Breast epithelium (tissue), 3 donors: ENCODE data around the gene PSMD13.

Source experiments
- POLR2AphosphoS5 ChIP-seq, 3 donors: sonication (generic); formaldehyde crosslinking; IDR thresholded peaks; one replicate each; pipeline ENCODE4 v1.6.1; 2017; ENCODE audit warnings: antibody characterized with exemption in 3 of 3
- TF ChIP-seq, protein P1 (sequence below), 3 donors: fragments of 450-650 bp; IDR thresholded peaks; one replicate each; pipeline ENCODE4 v1.5.1; 2016 to 2017; ENCODE audit warnings: antibody characterized with exemption in 3 of 3, mild to moderate bottlenecking in 3 of 3, moderate library complexity in 3 of 3

DNA sequence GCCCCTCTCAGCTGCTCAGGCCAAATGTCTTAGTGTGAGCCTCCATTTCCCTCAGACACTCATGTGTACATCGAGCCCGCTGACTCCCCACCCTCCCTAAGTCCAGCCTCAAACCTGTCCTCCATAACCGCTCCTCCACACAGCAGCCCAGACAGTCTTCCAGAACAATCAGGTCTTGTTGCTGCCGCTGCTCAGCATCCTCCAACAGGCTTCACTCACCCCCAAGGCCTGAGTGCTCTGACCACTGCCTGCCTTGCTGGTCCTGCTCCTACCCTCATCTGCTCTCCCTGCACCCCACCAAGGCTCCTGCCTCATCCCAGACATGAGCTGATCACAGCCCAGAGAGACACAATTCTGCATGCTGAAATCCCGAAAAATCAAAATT is 17.1 kb downstream of the PSMD13 start:
- TF ChIP-seq POLR2AphosphoS5 (IDR thresholded peaks at IDR 0.05), result no peak
- TF ChIP-seq, protein P1, sequence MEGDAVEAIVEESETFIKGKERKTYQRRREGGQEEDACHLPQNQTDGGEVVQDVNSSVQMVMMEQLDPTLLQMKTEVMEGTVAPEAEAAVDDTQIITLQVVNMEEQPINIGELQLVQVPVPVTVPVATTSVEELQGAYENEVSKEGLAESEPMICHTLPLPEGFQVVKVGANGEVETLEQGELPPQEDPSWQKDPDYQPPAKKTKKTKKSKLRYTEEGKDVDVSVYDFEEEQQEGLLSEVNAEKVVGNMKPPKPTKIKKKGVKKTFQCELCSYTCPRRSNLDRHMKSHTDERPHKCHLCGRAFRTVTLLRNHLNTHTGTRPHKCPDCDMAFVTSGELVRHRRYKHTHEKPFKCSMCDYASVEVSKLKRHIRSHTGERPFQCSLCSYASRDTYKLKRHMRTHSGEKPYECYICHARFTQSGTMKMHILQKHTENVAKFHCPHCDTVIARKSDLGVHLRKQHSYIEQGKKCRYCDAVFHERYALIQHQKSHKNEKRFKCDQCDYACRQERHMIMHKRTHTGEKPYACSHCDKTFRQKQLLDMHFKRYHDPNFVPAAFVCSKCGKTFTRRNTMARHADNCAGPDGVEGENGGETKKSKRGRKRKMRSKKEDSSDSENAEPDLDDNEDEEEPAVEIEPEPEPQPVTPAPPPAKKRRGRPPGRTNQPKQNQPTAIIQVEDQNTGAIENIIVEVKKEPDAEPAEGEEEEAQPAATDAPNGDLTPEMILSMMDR (IDR thresholded peaks at IDR 0.05), result no peak
